HCT116 (cell line): ENCODE results near the gene NEK9. TPM values are rescaled to one million over a fixed set of nuclear protein-coding genes. Genes with fewer than 3 reads are reported as not detected.

Source experiments
- ATAC-seq: fragments of 200-7000 bp; cut with Tn5 transposase; 2 replicates; pipeline ENCODE4 v1.9.1; 2020; ENCODE audit warnings: mild to moderate bottlenecking, moderate library complexity
- BruUV-seq: library from RNA; stranded (reverse); fragments of 400-500 nt; replicated peaks from 2 replicates; lab custom pipeline; 2021; lab: Mats Ljungman, UMichigan
- CTCF ChIA-PET: fragments of 300-600 bp; sonication (Branson Sonifier 250); formaldehyde crosslinking; loops from one replicate; lab custom pipeline; 2021; ENCODE audit warnings: antibody characterized with exemption; lab: Charles Lee
- POLR2A ChIA-PET: fragments of 300-600, 350-600 bp; sonication (Branson Sonifier 250); formaldehyde crosslinking; loops from one replicate; lab custom pipeline; 2021; ENCODE audit warnings: antibody characterized with exemption; lab: Charles Lee
- RAD21 ChIA-PET, 2 experiments: fragments of 300-600 bp; sonication (Branson Sonifier 250); formaldehyde crosslinking; loops; one replicate each; lab custom pipeline; 2023; ENCODE audit warnings: low total read pairs in 2 of 2; ENCODE audit not compliant: uncharacterized antibody in 2 of 2, unreplicated experiment in 2 of 2, low non-redundant PET in 1 of 2; lab: Charles Lee
- DNase-seq: peaks from one replicate; pipeline ENCODE4 v3.0.0-alpha.2; 2010; ENCODE audit warnings: low read depth, low spot score
- H2AFZ ChIP-seq: fragments of 200-600 bp; shearing (Covaris generic), sonication (generic); 2 replicates; pipeline ENCODE4 v1.6.1; 2017; ENCODE audit warnings: low read depth, mixed run types, mixed read lengths, antibody characterized with exemption, low read length; ENCODE audit not compliant: poor library complexity, severe bottlenecking
- H3K27ac ChIP-seq: 2 replicates; pipeline ENCODE4 v1.5.1; 2012; ENCODE audit warnings: low read depth, low read length
- H3K27me3 ChIP-seq: fragments of 200-600 bp; sonication (generic); 2 replicates; pipeline ENCODE4 v1.6.1; 2016; ENCODE audit warnings: mixed run types, low read length, mixed read lengths; ENCODE audit not compliant: insufficient read depth
- H3K36me3 ChIP-seq, 2 experiments: fragments of 200-500 bp in 1 of 2; fragments of 200-600 bp in 1 of 2; sonication (Bioruptor generic) in 1 of 2; sonication (generic) in 1 of 2; 2 replicates each; pipeline versions ENCODE4 v1.5.1 to v1.6.1; 2014 to 2016; ENCODE audit warnings: low read length in 2 of 2, inconsistent platforms in 1 of 2, mixed read lengths in 1 of 2, mixed run types in 1 of 2; ENCODE audit not compliant: insufficient read depth in 2 of 2, control insufficient read depth in 1 of 2
- H3K4me1 ChIP-seq, 2 experiments: fragments of 200-600 bp in 1 of 2; sonication (generic) in 1 of 2; 2 replicates each; pipeline versions ENCODE4 v1.5.1 to v1.6.1; 2012 to 2017; ENCODE audit warnings: low read length in 2 of 2, inconsistent platforms in 1 of 2, mild to moderate bottlenecking in 1 of 2, mixed read lengths in 1 of 2, mixed run types in 1 of 2, moderate library complexity in 1 of 2; ENCODE audit not compliant: insufficient read depth in 2 of 2, control insufficient read depth in 1 of 2
- H3K4me2 ChIP-seq: fragments of 200-600 bp; sonication (generic); 2 replicates; pipeline ENCODE4 v1.6.1; 2017; ENCODE audit warnings: mixed run types, low read length, mixed read lengths
- H3K4me3 ChIP-seq, 2 experiments: fragments of 200-600 bp in 1 of 2; sonication (generic) in 1 of 2; replicated peaks in 1 of 2; 2 replicates each; pipeline ENCODE4 v1.5.1; 2011 to 2016; ENCODE audit warnings: low read length in 2 of 2, control low read depth in 1 of 2, low read depth in 1 of 2, mild to moderate bottlenecking in 1 of 2, mixed read lengths in 1 of 2, mixed run types in 1 of 2
- H3K79me2 ChIP-seq: fragments of 200-600 bp; sonication (generic); 2 replicates; pipeline ENCODE4 v1.6.1; 2017; ENCODE audit warnings: mild to moderate bottlenecking, mixed run types, low read length, moderate library complexity, mixed read lengths; ENCODE audit not compliant: insufficient read depth
- H3K9ac ChIP-seq: fragments of 200-600 bp; sonication (generic); 2 replicates; pipeline ENCODE4 v1.6.1; 2016; ENCODE audit warnings: low read length, mixed read lengths
- H3K9me2 ChIP-seq: fragments of 200-600 bp; sonication (generic), shearing (Covaris generic); 2 replicates; pipeline ENCODE4 v1.6.1; 2017; ENCODE audit warnings: mixed run types, mild to moderate bottlenecking, moderate library complexity; ENCODE audit not compliant: insufficient read depth
- H3K9me3 ChIP-seq, 2 experiments: fragments of 200-500 bp in 1 of 2; fragments of 200-600 bp in 1 of 2; sonication (Bioruptor generic) in 1 of 2; sonication (generic) in 1 of 2; 2 replicates each; pipeline ENCODE4 v1.6.1; 2014 to 2017; ENCODE audit warnings: low read length in 2 of 2, mixed read lengths in 2 of 2, inconsistent platforms in 1 of 2, low read depth in 1 of 2, mild to moderate bottlenecking in 1 of 2, mixed run types in 1 of 2, moderate library complexity in 1 of 2; ENCODE audit not compliant: control insufficient read depth in 1 of 2, insufficient read depth in 1 of 2
- H4K20me1 ChIP-seq: fragments of 200-600 bp; sonication (generic), shearing (Covaris generic); 2 replicates; pipeline ENCODE4 v1.6.1; 2017; ENCODE audit warnings: mixed run types, mild to moderate bottlenecking, moderate library complexity; ENCODE audit not compliant: insufficient read depth
- CEBPB ChIP-seq: IDR thresholded peaks from 2 replicates; pipeline ENCODE4 v1.6.1; 2012; ENCODE audit warnings: low read depth
- CTCF ChIP-seq, 3 experiments: fragments of 200-600 bp in 1 of 3; sonication (generic) in 1 of 3; IDR thresholded peaks in 2 of 3; conservative IDR thresholded peaks in 1 of 3; 2 replicates each; pipeline ENCODE4 v1.5.1; 2012 to 2017; ENCODE audit warnings: low read depth in 2 of 3, low read length in 2 of 3, antibody characterized with exemption in 1 of 3, borderline replicate concordance in 1 of 3, control low read depth in 1 of 3, mild to moderate bottlenecking in 1 of 3, mixed read lengths in 1 of 3, mixed run types in 1 of 3, moderate library complexity in 1 of 3; ENCODE audit not compliant: insufficient read depth in 1 of 3
- EGR1 ChIP-seq: IDR thresholded peaks from 2 replicates; pipeline ENCODE4 v1.6.1; 2012; ENCODE audit warnings: low read depth
- ELF1 ChIP-seq: IDR thresholded peaks from 2 replicates; pipeline ENCODE4 v1.6.1; 2012; ENCODE audit warnings: low read depth, borderline replicate concordance
- EZH2 ChIP-seq: fragments of 200-600 bp; sonication (generic); IDR thresholded peaks from 2 replicates; pipeline ENCODE4 v1.6.1; 2017; ENCODE audit warnings: antibody characterized with exemption, mixed run types
- POLR2A ChIP-seq: IDR thresholded peaks from 2 replicates; pipeline ENCODE4 v1.7.0; 2011; ENCODE audit warnings: borderline replicate concordance; ENCODE audit not compliant: insufficient read depth, insufficient read length; ENCODE audit errors: extremely low read depth
- RAD21 ChIP-seq: IDR thresholded peaks from 2 replicates; pipeline ENCODE4 v1.6.1; 2012; ENCODE audit warnings: low read depth, mild to moderate bottlenecking
- SRF ChIP-seq: IDR thresholded peaks from 2 replicates; pipeline ENCODE4 v1.6.1; 2012; ENCODE audit warnings: low read depth
- YY1 ChIP-seq: IDR thresholded peaks from 2 replicates; pipeline ENCODE4 v1.6.1; 2011; ENCODE audit warnings: low read length, low read depth, moderate library complexity, mild to moderate bottlenecking; ENCODE audit not compliant: insufficient replicate concordance; ENCODE audit errors: extremely low read depth
- ZFX ChIP-seq: fragments of 450-650 bp; IDR thresholded peaks from 2 replicates; pipeline ENCODE4 v1.6.1; 2017
- ZNF274 ChIP-seq: fragments of 200-500 bp; sonication (Bioruptor generic); IDR thresholded peaks from 2 replicates; pipeline ENCODE4 v1.6.1; 2014; ENCODE audit warnings: mild to moderate bottlenecking, low read depth, low read length, inconsistent platforms
- intact Hi-C: fragments of 100-400 bp; cut with micrococcal nuclease; formaldehyde crosslinking; loops from 2 replicates; pipeline ENCODE4 v1.10.0; 2022
- total RNA-seq: library from RNA; stranded (reverse); gene quantifications from one replicate; pipeline ENCODE4 v1.2.1, GENCODE V29; 2021; ENCODE audit not compliant: unreplicated experiment

The NEK9 gene
- total RNA-seq, 1 experiment from 2014 or later = 64.4 TPM

DNA sequence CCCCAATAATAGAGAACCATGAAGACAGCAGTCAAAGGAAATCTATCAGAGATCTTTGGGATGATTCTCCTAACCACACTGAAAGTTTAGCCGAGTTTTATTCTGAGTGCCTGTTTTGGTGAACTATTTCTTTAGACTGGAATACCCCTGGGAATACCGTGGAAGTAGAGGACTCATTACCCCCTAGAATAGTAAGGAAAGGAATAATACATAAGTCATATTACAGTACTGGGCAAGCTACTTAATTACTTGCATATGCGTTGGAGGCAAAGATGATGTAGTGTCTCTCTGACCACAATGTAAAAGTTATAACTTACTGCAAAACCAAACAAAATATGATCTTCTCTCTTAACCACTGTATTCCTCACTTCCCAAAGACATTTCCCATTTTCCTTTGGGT lies 32.0 kb downstream of the NEK9 start:
- ChIA-PET POLR2A (no interaction called here), CTCF (no interaction called here), RAD21 (no interaction called here)
- Histone ChIP-seq H3K27ac (no peak overlapping the region), H3K79me2 (no peaks in the 10 kb centered on the region), H3K4me2 (no peak overlapping the region), H2AFZ (no peak overlapping the region), H4K20me1 (no peaks in the 10 kb centered on the region), H3K27me3 (no peaks in the 10 kb centered on the region), H3K36me3 (peaks cover 25 to 50% of the 10 kb centered on the region in 2 experiments), H3K4me3 (no peak overlapping the region), H3K9me2 (no peaks in the 10 kb centered on the region), H3K4me1 (no peaks in the 10 kb centered on the region), H3K9me3 (no peaks in the 10 kb centered on the region), H3K9ac (no peak overlapping the region)
- DNase-seq = no peak
- no peak for ATAC-seq
- TF ChIP-seq RAD21 = no peak
- no peak for TF ChIP-seq POLR2A
- TF ChIP-seq CEBPB = no peak
- no peak for TF ChIP-seq SRF
- no peak for TF ChIP-seq ELF1
- TF ChIP-seq CTCF (IDR thresholded peaks at IDR 0.05 in 2 of 3, conservative IDR thresholded peaks at IDR 0.05 in 1 of 3; ENCODE audit: borderline replicate concordance in 1 of 3, insufficient read depth in 1 of 3, low read depth in 2 of 3, low read length in 2 of 3) = no peak
- TF ChIP-seq EZH2 = no peak
- TF ChIP-seq ZNF274 = no peak
- no peak for TF ChIP-seq ZFX
- TF ChIP-seq EGR1 = no peak
- no peak for TF ChIP-seq YY1
- BruUV-seq = no TSS peak
- intact Hi-C loops = no loop called here
